GM19455 (cell line): Measurements from ENCODE around the gene CDC14A.
"Not testable (repeated sequence)": the region's sequence is repeated elsewhere in the genome, so short reads cannot be mapped to it uniquely, and the experiment has no call there.

ENCODE experiments used
- ATAC-seq: cut with Tn5 transposase; IDR thresholded peaks from one replicate; pipeline ENCODE4 v1.9.1; 2021; ENCODE audit not compliant: unreplicated experiment

Gene CDC14A

GRCh38 chr1:100398648-100399047, 46.3 kb downstream of the CDC14A start:
- no peak for ATAC-seq

GRCh38 chr1:100400404-100400803, 48.1 kb downstream of the CDC14A start:
- peak; percentile 73 for ATAC-seq

- no peak for ATAC-seq
Measured at GRCh38 chr1:100404821-100405220, 52.5 kb downstream of the CDC14A start.

- not testable (repeated sequence) for ATAC-seq
Measured at GRCh38 chr1:100405902-100406301, 53.6 kb downstream of the CDC14A start.

GRCh38 chr1:100407390-100407789, 55.1 kb downstream of the CDC14A start:
- ATAC-seq = not testable (repeated sequence)

- no peak for ATAC-seq
Measured at GRCh38 chr1:100411019-100411418, 58.7 kb downstream of the CDC14A start.

GRCh38 chr1:100411574-100411973, 59.3 kb downstream of the CDC14A start:
- no peak for ATAC-seq

GRCh38 chr1:100413035-100413434, 60.7 kb downstream of the CDC14A start:
- ATAC-seq = no peak

GRCh38 chr1:100414693-100415497, 62.6 kb downstream of the CDC14A start:
- ATAC-seq = no peak

- no peak for ATAC-seq
Measured at GRCh38 chr1:100415498-100415778, 63.1 kb downstream of the CDC14A start.

- no peak for ATAC-seq
Measured at GRCh38 chr1:100419072-100419471, 66.8 kb downstream of the CDC14A start.

- no peak for ATAC-seq
Measured at GRCh38 chr1:100422065-100422464, 69.8 kb downstream of the CDC14A start.

- no peak for ATAC-seq
Measured at GRCh38 chr1:100423832-100424337, 71.6 kb downstream of the CDC14A start.

- no peak for ATAC-seq
Measured at GRCh38 chr1:100428160-100428559, 75.9 kb downstream of the CDC14A start.

GRCh38 chr1:100430325-100430756, 78.0 kb downstream of the CDC14A start:
- no peak for ATAC-seq

GRCh38 chr1:100431954-100432353, 79.6 kb downstream of the CDC14A start:
- ATAC-seq = no peak

GRCh38 chr1:100433563-100433962, 81.3 kb downstream of the CDC14A start:
- no peak for ATAC-seq

GRCh38 chr1:100434831-100435230, 82.5 kb downstream of the CDC14A start:
- no peak for ATAC-seq

- ATAC-seq = no peak
Measured at GRCh38 chr1:100438375-100438774, 86.1 kb downstream of the CDC14A start.

- ATAC-seq = no peak
Measured at GRCh38 chr1:100438789-100439188, 86.5 kb downstream of the CDC14A start.

- no peak for ATAC-seq
Measured at GRCh38 chr1:100440075-100440809, 87.9 kb downstream of the CDC14A start.

GRCh38 chr1:100441146-100441545, 88.8 kb downstream of the CDC14A start:
- no peak for ATAC-seq
